ENCODE results near the gene TRMT10C.
"Not testable (repeated sequence)": the region's sequence is repeated elsewhere in the genome, so short reads cannot be mapped to it uniquely, and the experiment has no call there.

The TRMT10C gene

GRCh38 chr3:101574388-101575112, 12.9 kb downstream of the TRMT10C start:
- TF ChIP-seq ZFX (IDR thresholded peaks at IDR 0.05; ENCODE audit: borderline replicate concordance) (0 out of 2 replicates have a peak, but pooled peaks have one; percentile 54), CTCF (IDR thresholded peaks at IDR 0.05) (no peak)
- H3K27ac ChIP-seq = peak overlapping the region; percentile 94

GRCh38 chr3:101577286-101577685, 15.6 kb downstream of the TRMT10C start:
- H3K27ac ChIP-seq = no peak overlapping the region
- no peak for TF ChIP-seq ZFX (IDR thresholded peaks at IDR 0.05; ENCODE audit: borderline replicate concordance)
- TF ChIP-seq CTCF (IDR thresholded peaks at IDR 0.05) = no peak

DNA sequence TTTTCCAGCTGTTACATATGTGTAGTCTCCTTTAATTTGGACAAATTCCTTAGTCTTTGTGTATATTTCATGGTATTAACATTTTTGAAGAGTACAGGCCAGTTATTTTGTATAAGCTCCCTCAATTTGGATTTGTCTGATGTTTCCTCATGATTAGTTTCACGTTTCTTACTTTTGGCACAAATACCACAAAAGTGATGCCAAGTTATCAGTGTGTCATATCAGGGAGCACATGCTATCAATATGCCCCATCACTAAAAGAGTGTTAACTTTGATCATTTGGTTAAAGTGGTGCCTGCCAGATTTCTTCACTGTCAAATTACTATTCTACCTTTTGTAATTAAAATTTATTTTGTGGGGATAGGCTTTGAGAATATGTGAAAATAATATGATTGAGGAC, 26.9 kb downstream of the TRMT10C start:
- TF ChIP-seq CTCF (IDR thresholded peaks at IDR 0.05) = no peak
- no peak overlapping the region for H3K27ac ChIP-seq

DNA sequence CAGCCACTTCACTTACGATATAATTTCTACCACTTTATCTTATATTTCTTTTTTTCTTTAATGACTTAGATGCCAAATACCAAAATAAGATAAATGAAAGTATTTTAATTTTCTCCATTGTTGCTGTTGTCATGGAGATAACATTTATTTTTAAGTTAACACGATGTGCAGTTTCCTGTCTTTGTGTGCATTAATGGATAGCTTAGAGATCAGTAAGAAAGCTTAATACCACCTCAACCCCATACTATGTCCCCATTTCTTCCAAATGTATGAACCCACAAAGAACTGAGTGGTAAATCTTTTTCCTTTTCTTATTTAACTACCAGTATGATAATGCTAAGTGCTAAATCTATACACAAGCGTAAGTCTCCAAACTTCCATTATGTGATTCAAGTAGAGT, 29.4 kb downstream of the TRMT10C start:
- H3K27ac ChIP-seq = no peak overlapping the region
- TF ChIP-seq CTCF (IDR thresholded peaks at IDR 0.05) = no peak
- TF ChIP-seq ZFX (IDR thresholded peaks at IDR 0.05; ENCODE audit: borderline replicate concordance) = no peak

GRCh38 chr3:101602731-101603130, 41.1 kb downstream of the TRMT10C start:
- no peak overlapping the region for H3K27ac ChIP-seq
- no peak for TF ChIP-seq CTCF (IDR thresholded peaks at IDR 0.05)
- no peak for TF ChIP-seq ZFX (IDR thresholded peaks at IDR 0.05; ENCODE audit: borderline replicate concordance)

GRCh38 chr3:101603184-101603583, 41.5 kb downstream of the TRMT10C start:
- H3K27ac ChIP-seq = no peak overlapping the region
- TF ChIP-seq CTCF (IDR thresholded peaks at IDR 0.05) (no peak), ZFX (IDR thresholded peaks at IDR 0.05; ENCODE audit: borderline replicate concordance) (no peak)

DNA sequence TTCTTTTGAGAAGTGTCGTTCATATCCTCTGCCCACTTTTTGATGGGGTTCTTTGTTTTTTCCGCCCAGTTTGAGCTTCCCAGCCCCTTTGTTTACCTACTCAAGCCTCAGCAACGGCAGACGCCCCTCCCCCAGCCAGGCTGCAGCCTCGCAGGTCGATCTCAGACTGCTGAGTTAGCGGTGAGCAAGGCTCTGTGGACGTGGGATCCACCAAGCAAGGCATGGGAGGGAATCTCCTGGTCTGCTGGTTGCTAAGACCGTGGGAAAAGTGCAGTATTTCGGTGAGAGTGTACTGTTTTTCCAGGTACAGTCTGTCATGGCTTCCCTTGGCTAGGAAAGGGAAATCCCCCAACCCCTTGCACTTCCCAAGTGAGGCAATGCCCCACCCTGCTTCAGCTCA, 43.7 kb downstream of the TRMT10C start:
- not testable (repeated sequence) for H3K27ac ChIP-seq

DNA sequence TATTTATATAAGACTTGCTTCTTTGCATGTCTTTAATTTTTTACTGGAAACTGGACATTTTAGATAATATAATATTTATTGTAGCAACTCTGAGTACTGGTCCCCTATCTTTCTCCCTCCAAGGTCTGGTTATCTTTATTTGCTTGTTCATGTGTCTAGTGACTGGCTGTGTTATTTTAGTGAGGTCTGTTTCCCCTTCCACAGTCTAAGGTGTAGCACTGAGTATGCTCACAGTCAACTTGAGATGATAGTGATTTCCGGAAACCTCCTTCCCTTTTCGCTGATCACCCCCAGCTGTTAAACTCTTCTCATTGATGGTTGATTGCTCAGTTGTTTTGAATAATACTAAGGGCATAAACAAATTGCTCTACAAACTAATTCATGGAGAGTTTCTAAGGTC, 49.4 kb downstream of the TRMT10C start:
- no peak overlapping the region for H3K27ac ChIP-seq
- TF ChIP-seq ZFX (IDR thresholded peaks at IDR 0.05; ENCODE audit: borderline replicate concordance) (no peak), CTCF (IDR thresholded peaks at IDR 0.05) (no peak)

DNA sequence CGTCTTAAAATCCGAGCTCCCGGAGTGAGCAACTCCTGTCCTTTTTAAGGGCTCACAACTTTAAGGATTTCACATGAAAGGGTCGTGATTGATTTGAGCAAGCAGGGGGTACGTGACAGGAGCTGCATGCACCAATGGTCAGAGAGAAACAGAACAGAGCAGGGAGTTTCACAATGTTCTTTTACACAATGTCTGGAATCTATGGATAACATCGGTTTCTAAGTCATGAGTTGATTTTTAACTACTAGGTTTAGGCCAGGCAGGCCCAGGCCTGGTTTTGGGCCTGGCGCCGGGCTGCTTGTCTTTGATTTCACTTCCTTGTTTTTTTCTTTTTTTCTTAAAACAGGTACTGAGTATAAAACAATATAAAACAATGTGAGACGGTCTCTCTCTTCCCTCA, 51.3 kb downstream of the TRMT10C start:
- H3K27ac ChIP-seq = not testable (repeated sequence)

Data from 22Rv1 (cell line).